Panc1 (cell line): ENCODE results near the gene FGGY. TPM values are rescaled to one million over a fixed set of nuclear protein-coding genes. Genes with fewer than 3 reads are reported as not detected.

ENCODE experiments used
- ATAC-seq: fragments of 200-7000 bp; cut with Tn5 transposase; 2 replicates; pipeline ENCODE4 v1.9.1; 2020; ENCODE audit warnings: mild to moderate bottlenecking, moderate library complexity
- BruUV-seq: library from RNA; stranded (reverse); fragments of 400-500 nt; replicated peaks from 2 replicates; lab custom pipeline; 2021; lab: Mats Ljungman, UMichigan
- CTCF ChIA-PET: fragments of 300-600 bp; sonication (Branson Sonifier 250); formaldehyde crosslinking; loops from one replicate; lab custom pipeline; 2022; ENCODE audit warnings: antibody characterized with exemption; lab: Charles Lee
- POLR2A ChIA-PET: fragments of 300-600 bp; sonication (Branson Sonifier 250); formaldehyde crosslinking; loops from one replicate; lab custom pipeline; 2022; ENCODE audit warnings: antibody characterized with exemption; lab: Charles Lee
- DNase-seq: peaks from one replicate; pipeline ENCODE4 v3.0.0-alpha.2; 2010; ENCODE audit warnings: low read depth, low spot score
- H3K27ac ChIP-seq: 2 replicates; pipeline ENCODE4 v1.5.1; 2011; ENCODE audit warnings: mild to moderate bottlenecking, low read length, inconsistent platforms
- H3K27me3 ChIP-seq: fragments of 200-500 bp; sonication (Bioruptor generic); 2 replicates; pipeline ENCODE4 v1.6.0; 2014; ENCODE audit warnings: low read length, inconsistent platforms; ENCODE audit not compliant: control insufficient read depth, insufficient read depth
- H3K36me3 ChIP-seq: fragments of 200-500 bp; sonication (Bioruptor generic); 2 replicates; pipeline ENCODE4 v1.5.1; 2014; ENCODE audit warnings: inconsistent platforms, mild to moderate bottlenecking, low read length, moderate library complexity; ENCODE audit not compliant: control insufficient read depth, insufficient read depth
- H3K4me1 ChIP-seq: 2 replicates; pipeline ENCODE4 v1.5.1; 2011; ENCODE audit warnings: inconsistent platforms, mild to moderate bottlenecking, low read length, moderate library complexity; ENCODE audit not compliant: control insufficient read depth, insufficient read depth
- H3K4me3 ChIP-seq, 2 experiments: 2 replicates each; pipeline ENCODE4 v1.5.1; 2011 to 2012; ENCODE audit warnings: low read depth in 2 of 2, low read length in 2 of 2, mild to moderate bottlenecking in 2 of 2, inconsistent platforms in 1 of 2, moderate library complexity in 1 of 2
- H3K9me3 ChIP-seq: fragments of 200-500 bp; sonication (Bioruptor generic); 2 replicates; pipeline ENCODE4 v1.5.1; 2014; ENCODE audit warnings: low read depth, mild to moderate bottlenecking, inconsistent platforms, low read length, moderate library complexity; ENCODE audit not compliant: control insufficient read depth, insufficient read depth
- POLR2AphosphoS5 ChIP-seq: IDR thresholded peaks from 2 replicates; pipeline ENCODE4 v1.6.1; 2012; ENCODE audit warnings: mild to moderate bottlenecking, low read depth, low read length, moderate library complexity
- SIN3A ChIP-seq: IDR thresholded peaks from 2 replicates; pipeline ENCODE4 v1.6.1; 2012; ENCODE audit warnings: low read depth, mild to moderate bottlenecking, low read length, moderate library complexity, borderline replicate concordance; ENCODE audit not compliant: insufficient read depth
- TCF7L2 ChIP-seq: IDR thresholded peaks from 2 replicates; pipeline ENCODE4 v1.6.1; 2011; ENCODE audit warnings: mild to moderate bottlenecking, low read depth, low read length, inconsistent platforms
- in situ Hi-C: cut with HindIII; loops from 2 replicates; pipeline ENCODE4 v1.10.0; 2016; ENCODE audit warnings: low sequenced_read_pairs, low pct_unique_long_range_greater_than_20kb
- intact Hi-C: fragments of 100-400 bp; cut with micrococcal nuclease; formaldehyde crosslinking; loops from one replicate; pipeline ENCODE4 v1.10.0; 2022; ENCODE audit not compliant: unreplicated experiment
- total RNA-seq: library from RNA; stranded (reverse); gene quantifications from one replicate; pipeline ENCODE4 v1.2.1, GENCODE V29; 2021; ENCODE audit not compliant: unreplicated experiment
- TF ChIP-seq, protein P1 (sequence below): fragments of 450-650 bp; IDR thresholded peaks from 2 replicates; pipeline ENCODE4 v1.5.1; 2017; ENCODE audit warnings: mild to moderate bottlenecking
- TF ChIP-seq, protein P2 (sequence below), 2 experiments: IDR thresholded peaks; 2 replicates each; pipeline ENCODE4 v1.6.1; 2011 to 2012; ENCODE audit warnings: low read depth in 2 of 2, control low read depth in 1 of 2, low read length in 1 of 2, mild to moderate bottlenecking in 1 of 2, moderate library complexity in 1 of 2; ENCODE audit not compliant: insufficient read depth in 1 of 2

FGGY gene
- total RNA-seq, 1 experiment from 2014 or later = 15.5 TPM

- Histone ChIP-seq H3K36me3 (no peaks in the 10 kb centered on the region), H3K9me3 (no peaks in the 10 kb centered on the region), H3K4me3 (no peak overlapping the region), H3K27ac (no peak overlapping the region; the same call in 1 of the 2 replicates), H3K4me1 (no peaks in the 10 kb centered on the region), H3K27me3 (no peaks in the 10 kb centered on the region)
- in situ Hi-C loops = no loop called here
- ATAC-seq (no peak), DNase-seq (peak; percentile 45)
- intact Hi-C loops = loop anchor here (2.0 to 5.0 kb wide), 4 partner anchors 58 to 959 kb away; partner anchors contain the start of genes FGGY and JUN
- no peak for TF ChIP-seq TCF7L2
- TF ChIP-seq, protein P1, sequence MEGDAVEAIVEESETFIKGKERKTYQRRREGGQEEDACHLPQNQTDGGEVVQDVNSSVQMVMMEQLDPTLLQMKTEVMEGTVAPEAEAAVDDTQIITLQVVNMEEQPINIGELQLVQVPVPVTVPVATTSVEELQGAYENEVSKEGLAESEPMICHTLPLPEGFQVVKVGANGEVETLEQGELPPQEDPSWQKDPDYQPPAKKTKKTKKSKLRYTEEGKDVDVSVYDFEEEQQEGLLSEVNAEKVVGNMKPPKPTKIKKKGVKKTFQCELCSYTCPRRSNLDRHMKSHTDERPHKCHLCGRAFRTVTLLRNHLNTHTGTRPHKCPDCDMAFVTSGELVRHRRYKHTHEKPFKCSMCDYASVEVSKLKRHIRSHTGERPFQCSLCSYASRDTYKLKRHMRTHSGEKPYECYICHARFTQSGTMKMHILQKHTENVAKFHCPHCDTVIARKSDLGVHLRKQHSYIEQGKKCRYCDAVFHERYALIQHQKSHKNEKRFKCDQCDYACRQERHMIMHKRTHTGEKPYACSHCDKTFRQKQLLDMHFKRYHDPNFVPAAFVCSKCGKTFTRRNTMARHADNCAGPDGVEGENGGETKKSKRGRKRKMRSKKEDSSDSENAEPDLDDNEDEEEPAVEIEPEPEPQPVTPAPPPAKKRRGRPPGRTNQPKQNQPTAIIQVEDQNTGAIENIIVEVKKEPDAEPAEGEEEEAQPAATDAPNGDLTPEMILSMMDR = peak; percentile 88
- no TSS peak for BruUV-seq
- POLR2A ChIA-PET = no interaction called here
- CTCF ChIA-PET = no interaction called here
Measured at GRCh38 chr1:59699227-59699847, 402.4 kb downstream of the FGGY start.

GRCh38 chr1:59701376-59701775 is 404.5 kb downstream of the FGGY start:
- intact Hi-C loops (no loop called here), in situ Hi-C loops (no loop called here)
- BruUV-seq = no TSS peak
- DNase-seq (no peak), ATAC-seq (no peak)
- no peak overlapping the region for H3K27ac ChIP-seq
- TF ChIP-seq SIN3A = no peak
- TF ChIP-seq, protein P2, sequence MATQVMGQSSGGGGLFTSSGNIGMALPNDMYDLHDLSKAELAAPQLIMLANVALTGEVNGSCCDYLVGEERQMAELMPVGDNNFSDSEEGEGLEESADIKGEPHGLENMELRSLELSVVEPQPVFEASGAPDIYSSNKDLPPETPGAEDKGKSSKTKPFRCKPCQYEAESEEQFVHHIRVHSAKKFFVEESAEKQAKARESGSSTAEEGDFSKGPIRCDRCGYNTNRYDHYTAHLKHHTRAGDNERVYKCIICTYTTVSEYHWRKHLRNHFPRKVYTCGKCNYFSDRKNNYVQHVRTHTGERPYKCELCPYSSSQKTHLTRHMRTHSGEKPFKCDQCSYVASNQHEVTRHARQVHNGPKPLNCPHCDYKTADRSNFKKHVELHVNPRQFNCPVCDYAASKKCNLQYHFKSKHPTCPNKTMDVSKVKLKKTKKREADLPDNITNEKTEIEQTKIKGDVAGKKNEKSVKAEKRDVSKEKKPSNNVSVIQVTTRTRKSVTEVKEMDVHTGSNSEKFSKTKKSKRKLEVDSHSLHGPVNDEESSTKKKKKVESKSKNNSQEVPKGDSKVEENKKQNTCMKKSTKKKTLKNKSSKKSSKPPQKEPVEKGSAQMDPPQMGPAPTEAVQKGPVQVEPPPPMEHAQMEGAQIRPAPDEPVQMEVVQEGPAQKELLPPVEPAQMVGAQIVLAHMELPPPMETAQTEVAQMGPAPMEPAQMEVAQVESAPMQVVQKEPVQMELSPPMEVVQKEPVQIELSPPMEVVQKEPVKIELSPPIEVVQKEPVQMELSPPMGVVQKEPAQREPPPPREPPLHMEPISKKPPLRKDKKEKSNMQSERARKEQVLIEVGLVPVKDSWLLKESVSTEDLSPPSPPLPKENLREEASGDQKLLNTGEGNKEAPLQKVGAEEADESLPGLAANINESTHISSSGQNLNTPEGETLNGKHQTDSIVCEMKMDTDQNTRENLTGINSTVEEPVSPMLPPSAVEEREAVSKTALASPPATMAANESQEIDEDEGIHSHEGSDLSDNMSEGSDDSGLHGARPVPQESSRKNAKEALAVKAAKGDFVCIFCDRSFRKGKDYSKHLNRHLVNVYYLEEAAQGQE (IDR thresholded peaks at IDR 0.05; ENCODE audit: insufficient read depth in 1 of 2, low read depth in 2 of 2, low read length in 1 of 2) = no peak
- TF ChIP-seq, protein P1 = no peak
- TF ChIP-seq POLR2AphosphoS5 = no peak
- TF ChIP-seq TCF7L2 = no peak
- ChIA-PET POLR2A (no interaction called here), CTCF (no interaction called here)
- H3K4me3 ChIP-seq = no peak overlapping the region
- no peaks in the 10 kb centered on the region for H3K9me3 ChIP-seq
- H3K4me1 ChIP-seq = no peaks in the 10 kb centered on the region
- H3K27me3 ChIP-seq = no peaks in the 10 kb centered on the region
- no peaks in the 10 kb centered on the region for H3K36me3 ChIP-seq
